ENCODE data around the gene CIZ1. TPM values are rescaled to one million over a fixed set of nuclear protein-coding genes. Genes with fewer than 3 reads are reported as not detected.

CIZ1 gene
- total RNA-seq, 1 experiment from 2014 or later: 104 TPM

DNA sequence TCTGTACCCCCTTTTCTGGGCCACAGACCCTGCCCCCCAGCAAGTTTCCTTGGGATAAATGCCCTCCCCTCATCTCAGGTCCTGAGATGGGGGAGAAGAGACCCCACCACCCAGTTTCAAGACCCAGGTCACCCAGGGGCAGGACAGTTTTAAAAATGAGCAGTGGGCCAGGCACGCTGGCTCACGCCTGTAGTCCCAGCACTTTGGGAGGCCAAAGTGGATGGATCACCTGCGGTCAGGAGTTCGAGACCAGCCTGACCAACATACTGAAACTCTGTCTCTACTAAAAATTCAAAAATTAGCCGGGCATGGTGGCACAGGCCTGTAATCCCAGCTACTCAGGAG is 69.9 kb downstream of the CIZ1 start:
- no peak overlapping the region for H3K23ac ChIP-seq (ENCODE audit: insufficient read length, low read depth, low read length)
- H3K79me2 ChIP-seq (ENCODE audit: insufficient read depth, low read length): no peaks in the 10 kb centered on the region
- H3T11ph ChIP-seq (ENCODE audit: low read length): no peak overlapping the region
- H2BK15ac ChIP-seq (ENCODE audit: low read depth, low read length): no peak overlapping the region
- no peak overlapping the region for H2BK120ac ChIP-seq (ENCODE audit: low read depth, low read length, poor library complexity, severe bottlenecking)
- Mint-ChIP-seq H3K4me3 (no peak overlapping the region), H3K36me3 (ENCODE audit: insufficient read depth in 1 of 3, low read depth in 3 of 3) (peaks cover 21 to 39% (median 36%) of the 10 kb centered on the region in 3 experiments), H3K27me3 (ENCODE audit: low read depth) (no peaks in the 10 kb centered on the region), H3K9me3 (no peaks in the 10 kb centered on the region), H3K4me1 (peaks cover 21 to 23% of the 10 kb centered on the region in 2 experiments), H3K27ac (no peak overlapping the region)
- no peak overlapping the region for H4K5ac ChIP-seq (ENCODE audit: insufficient read length, low read depth, low read length)
- H3K14ac ChIP-seq (ENCODE audit: insufficient read depth, low read length): no peak overlapping the region
- H3K4me2 ChIP-seq (ENCODE audit: insufficient read depth, insufficient read length, low read length): no peak overlapping the region
- no peak overlapping the region for H2AFZ ChIP-seq (ENCODE audit: low read length)
- WGBS (ENCODE audit: extremely low coverage, insufficient read length, low lambda C conversion rate): no CpG with 5 or more reads among the region's 5 CpGs
- H3K27ac ChIP-seq (ENCODE audit: insufficient read length, low read depth, low read length): no peak overlapping the region
- H3K9me3 ChIP-seq (ENCODE audit: control insufficient read depth, low read depth, low read length): no peaks in the 10 kb centered on the region
- no peak overlapping the region for H4K8ac ChIP-seq (replicated peaks; ENCODE audit: insufficient read length, low read depth, low read length)
- no peak overlapping the region for H3K18ac ChIP-seq (ENCODE audit: insufficient read length, low read depth, low read length)
- no peaks in the 10 kb centered on the region for H4K20me1 ChIP-seq (ENCODE audit: control insufficient read depth, insufficient read depth, insufficient read length)
- TF ChIP-seq, protein P1, sequence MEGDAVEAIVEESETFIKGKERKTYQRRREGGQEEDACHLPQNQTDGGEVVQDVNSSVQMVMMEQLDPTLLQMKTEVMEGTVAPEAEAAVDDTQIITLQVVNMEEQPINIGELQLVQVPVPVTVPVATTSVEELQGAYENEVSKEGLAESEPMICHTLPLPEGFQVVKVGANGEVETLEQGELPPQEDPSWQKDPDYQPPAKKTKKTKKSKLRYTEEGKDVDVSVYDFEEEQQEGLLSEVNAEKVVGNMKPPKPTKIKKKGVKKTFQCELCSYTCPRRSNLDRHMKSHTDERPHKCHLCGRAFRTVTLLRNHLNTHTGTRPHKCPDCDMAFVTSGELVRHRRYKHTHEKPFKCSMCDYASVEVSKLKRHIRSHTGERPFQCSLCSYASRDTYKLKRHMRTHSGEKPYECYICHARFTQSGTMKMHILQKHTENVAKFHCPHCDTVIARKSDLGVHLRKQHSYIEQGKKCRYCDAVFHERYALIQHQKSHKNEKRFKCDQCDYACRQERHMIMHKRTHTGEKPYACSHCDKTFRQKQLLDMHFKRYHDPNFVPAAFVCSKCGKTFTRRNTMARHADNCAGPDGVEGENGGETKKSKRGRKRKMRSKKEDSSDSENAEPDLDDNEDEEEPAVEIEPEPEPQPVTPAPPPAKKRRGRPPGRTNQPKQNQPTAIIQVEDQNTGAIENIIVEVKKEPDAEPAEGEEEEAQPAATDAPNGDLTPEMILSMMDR (conservative IDR thresholded peaks at IDR 0.05): no peak
- H2AK5ac ChIP-seq (ENCODE audit: insufficient read length, low read length): no peak overlapping the region
- no peak overlapping the region for H2BK20ac ChIP-seq (ENCODE audit: low read depth, low read length, poor library complexity, severe bottlenecking)
- H3K4ac ChIP-seq (ENCODE audit: low read depth, low read length): no peak overlapping the region
- no peaks in the 10 kb centered on the region for H3K79me1 ChIP-seq (ENCODE audit: insufficient read depth, low read depth, low read length, poor library complexity, severe bottlenecking)
- H3K4me1 ChIP-seq (ENCODE audit: insufficient read depth, low read length): no peaks in the 10 kb centered on the region
- H2BK12ac ChIP-seq (ENCODE audit: insufficient read length, low read depth, low read length): no peak overlapping the region
- H4K91ac ChIP-seq (ENCODE audit: insufficient read length, low read depth, low read length): no peak overlapping the region
- no peaks in the 10 kb centered on the region for H3K23me2 ChIP-seq (ENCODE audit: insufficient read length, low read depth, low read length, poor library complexity, severe bottlenecking)
- DNase-seq: no peak
- no peak overlapping the region for H3K56ac ChIP-seq (ENCODE audit: insufficient read length, low read depth, low read length)
- H3K9ac ChIP-seq (ENCODE audit: extremely low read depth, insufficient read length, low read length): no peak overlapping the region
- no peak overlapping the region for H2BK5ac ChIP-seq (ENCODE audit: insufficient read length, low read length)
- no peaks in the 10 kb centered on the region for H3K27me3 ChIP-seq (ENCODE audit: insufficient read depth, low read length)

Data from H9 (cell line).